Activated T-helper 17 cell treated with anti-CD3 and anti-CD28 coated beads, Interleukin-2, amount 50 U/mL, for 72 hours (primary cell): ENCODE results near the gene COLEC11. TPM values are rescaled to one million over a fixed set of nuclear protein-coding genes. Genes with fewer than 3 reads are reported as not detected.
"Not testable (repeated sequence)": the region's sequence is repeated elsewhere in the genome, so short reads cannot be mapped to it uniquely, and the experiment has no call there.

ENCODE experiments used
- ATAC-seq: fragments of 150-1000 bp; cut with Tn5 transposase; replicated peaks from 2 replicates; pipeline ENCODE4 v1.10.0; 2021; ENCODE audit warnings: mild to moderate bottlenecking, moderate library complexity
- H3K27ac Mint-ChIP-seq: one replicate; pipeline ENCODE4 v1.8.0; 2022; ENCODE audit warnings: mixed read lengths
- H3K27me3 Mint-ChIP-seq: one replicate; pipeline ENCODE4 v1.8.0; 2022; ENCODE audit warnings: mixed read lengths
- H3K36me3 Mint-ChIP-seq: one replicate; pipeline ENCODE4 v1.8.0; 2022; ENCODE audit warnings: low read depth, mild to moderate bottlenecking, mixed read lengths
- H3K4me1 Mint-ChIP-seq: one replicate; pipeline ENCODE4 v1.8.0; 2022; ENCODE audit warnings: mixed read lengths
- H3K4me3 Mint-ChIP-seq: one replicate; pipeline ENCODE4 v1.8.0; 2022; ENCODE audit warnings: mild to moderate bottlenecking, mixed read lengths
- H3K9me3 Mint-ChIP-seq: one replicate; pipeline ENCODE4 v1.8.0; 2022; ENCODE audit warnings: mixed read lengths
- total RNA-seq, 2 donors: library from RNA; stranded (reverse); gene quantifications; one replicate each; pipeline ENCODE4 v1.2.3, GENCODE V29; 2022

COLEC11 gene
- total RNA-seq, 2 donors from 2014 or later: 0.54 TPM; not detected in 1

DNA sequence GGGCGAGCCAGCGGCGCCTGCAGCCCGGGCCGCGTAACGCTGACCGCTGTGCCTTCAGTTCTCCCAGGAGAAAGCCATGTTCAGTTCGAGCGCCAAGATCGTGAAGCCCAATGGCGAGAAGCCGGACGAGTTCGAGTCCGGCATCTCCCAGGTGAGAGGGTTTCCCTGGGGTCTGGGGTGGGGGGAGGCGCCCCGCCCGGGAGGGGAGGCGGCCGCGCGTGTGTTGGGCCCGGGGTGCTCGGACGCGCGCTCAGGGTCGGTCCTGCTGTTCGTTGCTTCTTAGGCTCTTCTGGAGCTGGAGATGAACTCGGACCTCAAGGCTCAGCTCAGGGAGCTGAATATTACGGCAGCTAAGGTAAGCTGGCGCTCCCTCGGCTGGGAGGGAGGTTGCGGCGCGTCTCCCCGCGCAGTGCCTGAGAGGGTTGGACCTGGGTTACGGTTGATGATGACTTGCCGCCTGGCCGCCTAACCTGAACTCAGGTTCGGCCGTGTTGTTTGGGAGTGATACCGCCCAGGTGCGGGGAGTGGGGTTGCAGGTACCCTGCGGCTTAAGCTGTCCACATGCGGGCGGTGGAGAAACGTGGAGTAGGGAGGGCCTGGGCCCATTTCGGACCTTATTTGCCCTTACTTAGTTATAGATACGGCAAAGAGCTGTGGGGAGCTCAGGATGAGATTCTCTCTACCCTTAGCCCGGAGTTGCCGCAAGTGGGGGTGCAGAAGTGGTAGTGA is 19.2 kb upstream of the COLEC11 start:
- no peaks in the 10 kb centered on the region for H3K27me3 Mint-ChIP-seq
- no peaks in the 10 kb centered on the region for H3K9me3 Mint-ChIP-seq
- H3K36me3 Mint-ChIP-seq: peaks cover 59% of the 10 kb centered on the region
- H3K27ac Mint-ChIP-seq: peak overlapping the region; percentile 82
- H3K4me1 Mint-ChIP-seq: peaks cover 46% of the 10 kb centered on the region
- peak overlapping the region; percentile 98 for H3K4me3 Mint-ChIP-seq
- peak; percentile 56 for ATAC-seq

DNA sequence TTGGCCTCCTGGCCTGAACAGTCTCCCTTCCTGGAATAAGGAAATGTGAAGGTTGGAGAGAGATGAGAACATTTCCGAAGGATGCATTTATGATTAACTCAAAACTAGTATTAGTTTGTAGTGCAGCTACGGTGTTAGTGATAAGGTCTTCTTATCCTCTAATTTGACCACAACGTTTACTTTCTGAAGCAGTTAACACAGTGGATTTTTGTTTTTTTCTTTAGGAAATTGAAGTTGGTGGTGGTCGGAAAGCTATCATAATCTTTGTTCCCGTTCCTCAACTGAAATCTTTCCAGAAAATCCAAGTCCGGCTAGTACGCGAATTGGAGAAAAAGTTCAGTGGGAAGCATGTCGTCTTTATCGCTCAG is 18.7 kb upstream of the COLEC11 start:
- Mint-ChIP-seq H3K4me1 (peaks cover 46% of the 10 kb centered on the region), H3K27ac (peak overlapping the region; percentile 82), H3K36me3 (peaks cover 65% of the 10 kb centered on the region), H3K4me3 (peak overlapping the region; percentile 98)
- not testable (repeated sequence) for ATAC-seq, H3K27me3 Mint-ChIP-seq, H3K9me3 Mint-ChIP-seq

GRCh38 chr2:3578987-3579386 is 15.9 kb upstream of the COLEC11 start:
- Mint-ChIP-seq H3K4me1 (peaks cover 42% of the 10 kb centered on the region), H3K27ac (peak overlapping the region; percentile 82), H3K4me3 (peak overlapping the region; percentile 98), H3K9me3 (no peaks in the 10 kb centered on the region), H3K27me3 (no peaks in the 10 kb centered on the region), H3K36me3 (peaks cover 92% of the 10 kb centered on the region)
- peak; percentile 1 for ATAC-seq

- H3K36me3 Mint-ChIP-seq: peaks cover 91% of the 10 kb centered on the region
- H3K4me1 Mint-ChIP-seq: peaks cover 38% of the 10 kb centered on the region
- ATAC-seq: no peak
- no peaks in the 10 kb centered on the region for H3K27me3 Mint-ChIP-seq
- no peak overlapping the region for H3K4me3 Mint-ChIP-seq
- peak overlapping the region; percentile 28 for H3K27ac Mint-ChIP-seq
- no peaks in the 10 kb centered on the region for H3K9me3 Mint-ChIP-seq
Observed at GRCh38 chr2:3580449-3580848, 14.5 kb upstream of the COLEC11 start.

- peaks cover 32% of the 10 kb centered on the region for H3K4me1 Mint-ChIP-seq
- peaks cover 88% of the 10 kb centered on the region for H3K36me3 Mint-ChIP-seq
- no peak overlapping the region for H3K4me3 Mint-ChIP-seq
- ATAC-seq: no peak
- H3K27ac Mint-ChIP-seq: peak overlapping the region; percentile 21
- no peaks in the 10 kb centered on the region for H3K9me3 Mint-ChIP-seq
- no peaks in the 10 kb centered on the region for H3K27me3 Mint-ChIP-seq
Observed at GRCh38 chr2:3581367-3582262, 13.3 kb upstream of the COLEC11 start.

- Mint-ChIP-seq H3K27me3 (no peaks in the 10 kb centered on the region), H3K9me3 (no peaks in the 10 kb centered on the region), H3K4me1 (peaks cover 12% of the 10 kb centered on the region), H3K36me3 (peaks cover 65% of the 10 kb centered on the region), H3K27ac (no peak overlapping the region), H3K4me3 (no peak overlapping the region)
- no peak for ATAC-seq
Observed at GRCh38 chr2:3584076-3584475, 10.8 kb upstream of the COLEC11 start.

DNA sequence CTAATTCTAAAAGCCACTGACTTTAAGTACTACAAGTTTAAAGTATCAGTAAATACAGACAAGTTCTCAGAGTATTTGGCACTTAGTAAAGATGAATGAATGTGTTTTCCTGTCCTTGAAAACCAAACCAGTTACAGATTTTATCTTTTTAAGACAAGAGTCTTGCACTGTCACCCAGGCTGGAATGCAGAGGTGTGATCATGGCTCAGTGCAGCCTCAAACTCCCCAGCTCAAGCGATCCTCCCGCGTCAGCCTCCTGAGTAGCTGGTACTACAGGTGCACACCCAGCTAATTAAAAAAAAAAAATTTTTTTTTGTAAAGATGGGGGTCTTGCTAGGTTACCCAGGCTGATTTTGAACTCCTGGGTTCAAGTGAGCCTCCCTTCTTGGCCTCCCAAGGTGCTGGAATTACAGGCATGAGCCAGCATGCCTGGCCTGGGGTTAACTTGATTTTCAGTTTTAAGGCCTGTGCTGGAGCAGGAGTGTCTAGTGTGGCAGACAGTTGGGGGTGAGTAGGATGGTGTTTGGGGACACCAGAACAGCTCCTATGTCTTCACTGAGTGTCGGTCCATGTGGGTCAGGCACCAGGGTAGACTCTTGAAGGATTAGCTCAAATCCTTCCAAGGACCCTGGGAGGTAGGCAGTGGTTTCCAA is 10.2 kb upstream of the COLEC11 start:
- Mint-ChIP-seq H3K4me3 (no peak overlapping the region), H3K9me3 (no peaks in the 10 kb centered on the region), H3K27me3 (no peaks in the 10 kb centered on the region), H3K36me3 (peaks cover 65% of the 10 kb centered on the region), H3K27ac (no peak overlapping the region), H3K4me1 (peaks cover 5% of the 10 kb centered on the region)
- no peak for ATAC-seq

GRCh38 chr2:3585261-3586109 is 9.4 kb upstream of the COLEC11 start:
- Mint-ChIP-seq H3K4me3 (no peak overlapping the region), H3K27me3 (no peaks in the 10 kb centered on the region), H3K27ac (no peak overlapping the region), H3K36me3 (peaks cover 57% of the 10 kb centered on the region), H3K9me3 (no peaks in the 10 kb centered on the region), H3K4me1 (peaks cover 1% of the 10 kb centered on the region)
- ATAC-seq: no peak

DNA sequence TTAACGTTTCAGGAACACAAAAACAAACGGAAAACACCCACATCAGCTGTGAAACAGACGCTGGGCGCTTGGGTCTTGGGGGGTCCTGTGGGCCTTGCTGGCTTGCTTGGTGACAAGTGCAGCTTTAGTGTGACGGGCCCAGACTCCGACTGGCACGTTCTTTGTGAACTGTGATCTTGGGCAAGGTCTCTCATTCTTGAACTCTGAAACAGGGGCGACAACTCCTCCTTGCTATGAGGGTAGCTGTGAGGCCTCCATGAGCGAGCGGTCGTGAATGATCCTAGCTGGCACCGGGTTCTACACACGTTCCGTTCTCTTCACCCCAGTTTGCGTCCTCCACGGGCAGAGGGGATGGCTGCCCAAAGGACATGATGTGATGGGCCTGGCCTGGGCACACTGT is 8.7 kb upstream of the COLEC11 start:
- peaks cover 50% of the 10 kb centered on the region for H3K36me3 Mint-ChIP-seq
- no peak overlapping the region for H3K4me3 Mint-ChIP-seq
- H3K27ac Mint-ChIP-seq: no peak overlapping the region
- no peaks in the 10 kb centered on the region for H3K4me1 Mint-ChIP-seq
- H3K27me3 Mint-ChIP-seq: no peaks in the 10 kb centered on the region
- ATAC-seq: no peak
- no peaks in the 10 kb centered on the region for H3K9me3 Mint-ChIP-seq

GRCh38 chr2:3587021-3587420 is 7.9 kb upstream of the COLEC11 start:
- no peaks in the 10 kb centered on the region for H3K4me1 Mint-ChIP-seq
- peaks cover 42% of the 10 kb centered on the region for H3K36me3 Mint-ChIP-seq
- no peaks in the 10 kb centered on the region for H3K27me3 Mint-ChIP-seq
- no peak overlapping the region for H3K27ac Mint-ChIP-seq
- no peak overlapping the region for H3K4me3 Mint-ChIP-seq
- no peaks in the 10 kb centered on the region for H3K9me3 Mint-ChIP-seq
- no peak for ATAC-seq

DNA sequence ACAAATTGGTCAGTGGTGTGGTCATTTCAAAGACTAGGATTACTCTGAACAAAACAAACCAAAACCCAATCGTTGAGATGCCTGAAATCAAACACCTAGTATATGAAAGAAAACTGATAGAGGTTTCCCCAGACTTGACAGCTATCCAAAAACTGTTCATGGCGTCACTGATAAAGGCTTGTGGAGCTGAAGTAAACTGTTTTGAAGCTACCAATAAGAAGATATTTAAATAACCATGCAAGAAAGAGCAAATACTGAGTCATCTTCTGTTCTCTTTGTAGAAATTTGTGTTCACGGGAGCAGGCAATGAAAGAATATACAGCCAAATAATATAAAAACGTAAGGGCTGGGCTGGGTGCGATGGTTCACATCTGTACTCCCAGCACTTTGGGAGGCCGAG is 7.5 kb upstream of the COLEC11 start:
- no peaks in the 10 kb centered on the region for H3K27me3 Mint-ChIP-seq
- no peaks in the 10 kb centered on the region for H3K9me3 Mint-ChIP-seq
- no peak overlapping the region for H3K4me3 Mint-ChIP-seq
- H3K36me3 Mint-ChIP-seq: peaks cover 38% of the 10 kb centered on the region
- no peak for ATAC-seq
- H3K27ac Mint-ChIP-seq: no peak overlapping the region
- no peaks in the 10 kb centered on the region for H3K4me1 Mint-ChIP-seq

DNA sequence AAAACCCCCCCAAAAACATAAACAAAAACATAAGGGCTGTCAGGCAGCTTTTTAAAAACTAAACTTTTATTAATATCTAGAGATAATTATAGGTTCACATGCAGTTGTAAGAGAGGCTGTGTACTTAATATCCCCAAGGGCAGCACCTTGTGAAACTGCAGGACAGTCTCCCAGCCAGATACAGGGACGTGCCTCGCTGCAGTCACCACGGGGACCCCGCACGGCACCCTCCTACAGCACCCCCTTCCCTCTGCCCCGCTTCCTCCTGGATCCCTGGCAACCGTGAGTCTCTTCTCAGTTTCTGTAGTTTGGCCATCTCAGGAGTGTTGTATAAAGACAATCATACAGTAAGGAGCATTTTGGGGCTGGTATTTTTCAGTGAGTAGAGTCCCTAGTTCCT is 6.8 kb upstream of the COLEC11 start:
- Mint-ChIP-seq H3K4me3 (no peak overlapping the region), H3K9me3 (no peaks in the 10 kb centered on the region), H3K4me1 (no peaks in the 10 kb centered on the region), H3K27ac (no peak overlapping the region), H3K36me3 (peaks cover 31% of the 10 kb centered on the region), H3K27me3 (no peaks in the 10 kb centered on the region)
- no peak for ATAC-seq

- Mint-ChIP-seq H3K4me1 (no peaks in the 10 kb centered on the region), H3K36me3 (peaks cover 21% of the 10 kb centered on the region), H3K4me3 (no peak overlapping the region), H3K27me3 (no peaks in the 10 kb centered on the region), H3K27ac (no peak overlapping the region), H3K9me3 (no peaks in the 10 kb centered on the region)
- no peak for ATAC-seq
Observed at GRCh38 chr2:3589086-3589485, 5.8 kb upstream of the COLEC11 start.

GRCh38 chr2:3595404-3595803 is 492 bp downstream of the COLEC11 start:
- H3K9me3 Mint-ChIP-seq: no peaks in the 10 kb centered on the region
- H3K27me3 Mint-ChIP-seq: peaks cover 7% of the 10 kb centered on the region
- no peaks in the 10 kb centered on the region for H3K36me3 Mint-ChIP-seq
- no peak overlapping the region for H3K27ac Mint-ChIP-seq
- H3K4me1 Mint-ChIP-seq: no peaks in the 10 kb centered on the region
- no peak overlapping the region for H3K4me3 Mint-ChIP-seq
- ATAC-seq: no peak
